ENCODE measurements around the gene BNIP2.

DNA sequence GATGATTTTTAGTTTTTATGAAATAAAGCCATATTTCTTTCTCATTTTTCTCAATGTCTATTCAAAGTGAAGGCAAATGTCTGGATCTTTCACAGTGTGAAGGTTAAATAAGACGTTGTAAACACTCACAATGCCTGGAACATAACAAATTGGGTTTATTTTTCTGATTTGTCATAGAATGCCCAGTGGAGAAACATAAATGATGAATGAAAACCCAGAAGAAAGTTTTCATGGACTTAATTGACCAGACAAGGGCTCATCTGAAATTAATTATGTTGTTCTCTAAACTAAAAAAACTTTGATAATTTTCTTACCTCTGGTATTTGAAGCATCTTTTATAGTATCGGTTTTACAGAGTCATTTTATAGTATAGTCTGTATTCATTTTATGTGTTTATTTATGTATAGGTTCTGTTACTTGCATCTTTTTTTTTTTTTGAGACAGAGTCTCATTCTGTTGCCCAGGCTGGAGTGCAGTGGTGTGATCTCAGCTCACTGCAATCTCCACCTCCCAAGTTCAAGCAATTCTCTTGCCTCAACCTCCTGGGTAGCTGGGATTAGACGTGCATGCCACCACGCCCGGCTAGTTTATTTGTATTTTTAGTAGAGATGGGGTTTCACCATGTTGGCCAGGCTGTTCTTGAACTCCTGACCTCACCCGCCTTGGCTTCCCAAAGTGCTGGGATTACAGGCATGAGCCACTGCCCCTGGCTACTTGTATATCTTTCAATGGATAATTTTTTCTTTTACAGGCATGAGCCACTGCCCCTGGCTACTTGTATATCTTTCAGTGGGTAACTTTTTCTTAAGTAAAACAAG lies 15.1 kb upstream of the BNIP2 start:
- TF ChIP-seq, protein P1, sequence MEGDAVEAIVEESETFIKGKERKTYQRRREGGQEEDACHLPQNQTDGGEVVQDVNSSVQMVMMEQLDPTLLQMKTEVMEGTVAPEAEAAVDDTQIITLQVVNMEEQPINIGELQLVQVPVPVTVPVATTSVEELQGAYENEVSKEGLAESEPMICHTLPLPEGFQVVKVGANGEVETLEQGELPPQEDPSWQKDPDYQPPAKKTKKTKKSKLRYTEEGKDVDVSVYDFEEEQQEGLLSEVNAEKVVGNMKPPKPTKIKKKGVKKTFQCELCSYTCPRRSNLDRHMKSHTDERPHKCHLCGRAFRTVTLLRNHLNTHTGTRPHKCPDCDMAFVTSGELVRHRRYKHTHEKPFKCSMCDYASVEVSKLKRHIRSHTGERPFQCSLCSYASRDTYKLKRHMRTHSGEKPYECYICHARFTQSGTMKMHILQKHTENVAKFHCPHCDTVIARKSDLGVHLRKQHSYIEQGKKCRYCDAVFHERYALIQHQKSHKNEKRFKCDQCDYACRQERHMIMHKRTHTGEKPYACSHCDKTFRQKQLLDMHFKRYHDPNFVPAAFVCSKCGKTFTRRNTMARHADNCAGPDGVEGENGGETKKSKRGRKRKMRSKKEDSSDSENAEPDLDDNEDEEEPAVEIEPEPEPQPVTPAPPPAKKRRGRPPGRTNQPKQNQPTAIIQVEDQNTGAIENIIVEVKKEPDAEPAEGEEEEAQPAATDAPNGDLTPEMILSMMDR (IDR thresholded peaks at IDR 0.05 in 2 of 3, conservative IDR thresholded peaks at IDR 0.05 in 1 of 3; ENCODE audit: borderline replicate concordance in 1 of 3, insufficient read depth in 1 of 3, low read depth in 2 of 3, low read length in 2 of 3) = no peak
- no peak for TF ChIP-seq POLR2A (IDR thresholded peaks at IDR 0.05; ENCODE audit: borderline replicate concordance, extremely low read depth, insufficient read depth, insufficient read length)
- TF ChIP-seq, protein P2, sequence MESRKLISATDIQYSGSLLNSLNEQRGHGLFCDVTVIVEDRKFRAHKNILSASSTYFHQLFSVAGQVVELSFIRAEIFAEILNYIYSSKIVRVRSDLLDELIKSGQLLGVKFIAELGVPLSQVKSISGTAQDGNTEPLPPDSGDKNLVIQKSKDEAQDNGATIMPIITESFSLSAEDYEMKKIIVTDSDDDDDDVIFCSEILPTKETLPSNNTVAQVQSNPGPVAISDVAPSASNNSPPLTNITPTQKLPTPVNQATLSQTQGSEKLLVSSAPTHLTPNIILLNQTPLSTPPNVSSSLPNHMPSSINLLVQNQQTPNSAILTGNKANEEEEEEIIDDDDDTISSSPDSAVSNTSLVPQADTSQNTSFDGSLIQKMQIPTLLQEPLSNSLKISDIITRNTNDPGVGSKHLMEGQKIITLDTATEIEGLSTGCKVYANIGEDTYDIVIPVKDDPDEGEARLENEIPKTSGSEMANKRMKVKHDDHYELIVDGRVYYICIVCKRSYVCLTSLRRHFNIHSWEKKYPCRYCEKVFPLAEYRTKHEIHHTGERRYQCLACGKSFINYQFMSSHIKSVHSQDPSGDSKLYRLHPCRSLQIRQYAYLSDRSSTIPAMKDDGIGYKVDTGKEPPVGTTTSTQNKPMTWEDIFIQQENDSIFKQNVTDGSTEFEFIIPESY (IDR thresholded peaks at IDR 0.05; ENCODE audit: extremely low read depth, insufficient replicate concordance, low read length) = no peak
- TF ChIP-seq EZH2 (IDR thresholded peaks at IDR 0.05) = no peak

Data from HCT116 (cell line).